Islet precursor cell (in vitro differentiated cells): ENCODE data around the gene NCBP1.
"Not testable (repeated sequence)": the region's sequence is repeated elsewhere in the genome, so short reads cannot be mapped to it uniquely, and the experiment has no call there.

Experiments
- DNase-seq: peaks from one replicate; pipeline ENCODE4 v3.0.0-alpha.2; 2018

NCBP1 gene

GRCh38 chr9:97675655-97676054, 42.0 kb downstream of the NCBP1 start:
- no peak for DNase-seq

- no peak for DNase-seq
Measured at GRCh38 chr9:97682242-97682641, 48.6 kb downstream of the NCBP1 start.

- no peak for DNase-seq
Measured at GRCh38 chr9:97688654-97689053, 55.0 kb downstream of the NCBP1 start.

GRCh38 chr9:97689401-97690180, 56.0 kb downstream of the NCBP1 start:
- DNase-seq = no peak

GRCh38 chr9:97694769-97695168, 61.1 kb downstream of the NCBP1 start:
- no peak for DNase-seq

- DNase-seq = no peak
Measured at GRCh38 chr9:97695390-97695789, 61.8 kb downstream of the NCBP1 start.

- DNase-seq = no peak
Measured at GRCh38 chr9:97695995-97696802, 62.6 kb downstream of the NCBP1 start.

GRCh38 chr9:97696803-97697601, 63.4 kb downstream of the NCBP1 start, which contains the start of gene XPA:
TSS of gene XPA (minus strand) at chr9:97697340. CDS start at chr9:97697292, 48 bp downstream.
- DNase-seq = peak; percentile 99

- DNase-seq = no peak
Measured at GRCh38 chr9:97697837-97698236, 64.2 kb downstream of the NCBP1 start.

GRCh38 chr9:97698865-97699264, 65.2 kb downstream of the NCBP1 start:
- no peak for DNase-seq

- DNase-seq = not testable (repeated sequence)
Measured at GRCh38 chr9:97699281-97699680, 65.7 kb downstream of the NCBP1 start.

GRCh38 chr9:97699824-97700223, 66.2 kb downstream of the NCBP1 start:
- DNase-seq = not testable (repeated sequence)

GRCh38 chr9:97703437-97704344, 70.1 kb downstream of the NCBP1 start:
- DNase-seq = peak; percentile 84

GRCh38 chr9:97704345-97704677, 70.7 kb downstream of the NCBP1 start:
- no peak for DNase-seq

GRCh38 chr9:97704851-97705250, 71.2 kb downstream of the NCBP1 start:
- no peak for DNase-seq

- no peak for DNase-seq
Measured at GRCh38 chr9:97705354-97705950, 71.8 kb downstream of the NCBP1 start.

GRCh38 chr9:97706246-97706645, 72.6 kb downstream of the NCBP1 start:
- no peak for DNase-seq

GRCh38 chr9:97710356-97711222, 77.0 kb downstream of the NCBP1 start:
- DNase-seq = peak; percentile 69

- DNase-seq = peak; percentile 66
Measured at GRCh38 chr9:97711223-97711626, 77.6 kb downstream of the NCBP1 start.

- DNase-seq = no peak
Measured at GRCh38 chr9:97714435-97714834, 80.8 kb downstream of the NCBP1 start.

- DNase-seq = peak; percentile 15
Measured at GRCh38 chr9:97717866-97718265, 84.2 kb downstream of the NCBP1 start.
